Kidney epithelial cell (primary cell): ENCODE data around the gene RASGRF2. TPM values are rescaled to one million over a fixed set of nuclear protein-coding genes. Genes with fewer than 3 reads are reported as not detected.

ENCODE experiments used
- DNase-seq: peaks from one replicate; pipeline ENCODE4 v3.0.0-alpha.2; 2010; ENCODE audit warnings: low read depth
- H3K27me3 ChIP-seq: 2 replicates; pipeline ENCODE4 v1.6.0; 2011; ENCODE audit warnings: low read length; ENCODE audit not compliant: control insufficient read depth, insufficient read depth
- H3K36me3 ChIP-seq: 2 replicates; pipeline ENCODE4 v1.5.1; 2011; ENCODE audit warnings: low read length; ENCODE audit not compliant: control insufficient read depth, insufficient read depth
- H3K4me3 ChIP-seq: 2 replicates; pipeline ENCODE4 v1.5.1; 2011; ENCODE audit warnings: low read depth, mild to moderate bottlenecking, control low read depth, low read length
- CTCF ChIP-seq: IDR thresholded peaks from 2 replicates; pipeline ENCODE4 v1.5.1; 2011; ENCODE audit warnings: mild to moderate bottlenecking, moderate library complexity, low read length, control low read depth, inconsistent platforms; ENCODE audit not compliant: insufficient read depth, poor library complexity, severe bottlenecking
- total RNA-seq: library from RNA; depleted of rRNA; stranded (reverse); fragments of >200 nt; gene quantifications from 2 replicates; pipeline ENCODE4 v1.2.3, GENCODE V29; 2015

Gene RASGRF2
- total RNA-seq, 1 donor from 2014 or later = 5.8 TPM

DNA sequence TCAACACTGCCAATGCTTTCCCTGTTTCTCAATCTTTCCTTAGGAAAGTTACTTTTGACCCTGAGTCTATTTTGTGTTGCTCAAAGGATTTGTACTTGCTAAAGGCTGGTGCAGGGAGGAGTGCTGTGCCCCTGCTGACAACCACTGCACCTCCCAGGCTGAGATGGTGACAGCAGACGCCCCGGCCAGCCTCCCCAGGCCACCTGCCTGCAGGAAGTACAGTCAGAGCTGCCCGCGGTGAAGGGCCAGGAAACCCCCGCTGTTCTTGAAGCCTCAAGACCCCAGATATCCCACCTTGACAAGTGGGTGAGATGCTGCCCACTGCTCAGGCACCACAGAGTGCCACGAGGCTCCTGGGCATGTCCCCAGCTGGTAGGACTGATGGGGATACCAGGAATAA, 228.8 kb downstream of the RASGRF2 start:
- Histone ChIP-seq H3K36me3 (no peaks in the 10 kb centered on the region), H3K4me3 (no peak overlapping the region), H3K27me3 (no peaks in the 10 kb centered on the region)
- no peak for TF ChIP-seq CTCF
- no peak for DNase-seq

DNA sequence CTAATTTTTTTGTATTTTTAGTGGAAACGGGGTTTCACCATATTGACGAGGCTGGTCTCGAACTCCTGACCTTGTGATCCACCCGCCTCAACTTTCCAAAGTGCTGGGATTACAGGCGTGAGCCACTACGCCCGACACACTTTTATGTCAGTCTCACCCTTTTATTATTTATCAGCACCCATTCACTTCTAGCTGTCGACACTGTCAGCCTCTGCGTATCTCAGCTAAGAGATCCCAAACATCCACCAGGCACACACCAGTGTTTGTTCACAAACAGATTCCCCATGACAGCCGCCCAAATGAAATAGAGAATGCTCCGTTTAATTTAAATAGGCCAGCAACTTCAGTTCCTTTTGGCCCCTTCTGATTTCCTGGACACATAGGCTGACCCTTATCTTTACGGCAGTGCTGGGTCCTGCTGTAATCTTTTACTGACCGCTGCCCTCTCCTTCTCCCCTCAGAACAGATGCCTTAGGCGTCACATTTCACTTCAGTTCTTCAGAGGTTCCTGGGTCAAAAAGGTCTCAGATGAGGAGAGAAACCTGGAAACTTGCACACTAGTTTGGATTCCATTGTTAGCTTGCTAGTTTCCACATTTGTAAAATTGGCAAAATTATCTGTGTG, 229.8 kb downstream of the RASGRF2 start:
- TF ChIP-seq CTCF = no peak
- H3K4me3 ChIP-seq = no peak overlapping the region
- DNase-seq = no peak
- H3K36me3 ChIP-seq = no peaks in the 10 kb centered on the region
- H3K27me3 ChIP-seq = no peaks in the 10 kb centered on the region

DNA sequence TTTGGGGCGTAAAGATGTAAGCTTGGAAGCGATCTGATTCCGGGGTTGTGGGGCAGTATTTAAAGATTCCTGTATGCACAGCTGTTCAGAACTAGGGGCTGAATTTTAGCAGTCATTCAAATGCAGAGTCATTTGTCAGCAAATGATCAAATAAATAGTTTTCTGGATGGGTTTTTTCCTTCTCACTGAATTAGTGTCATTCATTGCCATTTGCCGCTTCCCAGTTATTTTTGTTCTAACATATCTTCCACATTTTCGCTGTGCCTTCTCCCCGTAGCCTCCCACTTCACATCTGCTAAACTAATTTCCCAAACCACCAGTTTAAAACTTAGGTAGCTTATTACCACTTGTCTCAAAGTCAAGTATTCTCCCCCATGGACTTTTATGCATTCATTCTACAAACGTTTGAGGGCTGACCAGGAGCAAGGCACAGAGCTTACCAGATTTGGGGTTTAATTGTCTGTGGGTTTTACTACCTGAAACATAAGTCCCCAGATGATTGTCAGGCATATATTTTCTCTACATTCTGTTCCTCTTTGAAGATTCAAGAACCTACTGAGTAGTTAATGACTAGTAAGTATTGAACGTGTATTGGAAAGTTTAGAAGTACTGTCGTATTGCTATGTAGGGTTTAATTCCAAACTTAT, 231.7 kb downstream of the RASGRF2 start:
- DNase-seq = no peak
- H3K36me3 ChIP-seq = no peaks in the 10 kb centered on the region
- no peak for TF ChIP-seq CTCF
- H3K27me3 ChIP-seq = no peaks in the 10 kb centered on the region
- no peak overlapping the region for H3K4me3 ChIP-seq

DNA sequence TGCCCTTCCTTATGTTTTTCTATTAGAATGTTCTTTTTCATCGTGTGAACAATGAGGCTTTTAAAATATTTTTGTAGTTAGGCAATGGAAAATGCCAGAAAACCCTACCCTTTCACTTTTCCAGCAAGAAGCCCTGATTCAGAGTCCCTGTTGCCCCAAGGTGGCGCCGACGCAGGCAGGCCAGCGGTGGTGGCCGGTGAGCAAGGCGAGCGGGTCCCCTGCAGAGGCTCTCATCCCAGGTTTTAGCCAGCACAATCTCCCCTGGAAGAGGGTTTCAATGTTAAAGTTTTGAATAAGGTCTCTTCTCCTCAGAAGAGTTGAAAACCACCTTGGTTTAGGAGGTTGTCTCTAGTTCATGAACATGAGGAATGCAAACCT, 232.2 kb downstream of the RASGRF2 start:
- DNase-seq = no peak
- H3K4me3 ChIP-seq = no peak overlapping the region
- no peaks in the 10 kb centered on the region for H3K36me3 ChIP-seq
- no peak for TF ChIP-seq CTCF
- H3K27me3 ChIP-seq = no peaks in the 10 kb centered on the region

- no peak for DNase-seq
- Histone ChIP-seq H3K27me3 (no peaks in the 10 kb centered on the region), H3K36me3 (no peaks in the 10 kb centered on the region), H3K4me3 (no peak overlapping the region)
- TF ChIP-seq CTCF = peak; percentile 97
Observed at GRCh38 chr5:81194633-81195334, 234.6 kb downstream of the RASGRF2 start.
